ENCODE measurements around the gene SPTBN5.

SPTBN5 gene

DNA sequence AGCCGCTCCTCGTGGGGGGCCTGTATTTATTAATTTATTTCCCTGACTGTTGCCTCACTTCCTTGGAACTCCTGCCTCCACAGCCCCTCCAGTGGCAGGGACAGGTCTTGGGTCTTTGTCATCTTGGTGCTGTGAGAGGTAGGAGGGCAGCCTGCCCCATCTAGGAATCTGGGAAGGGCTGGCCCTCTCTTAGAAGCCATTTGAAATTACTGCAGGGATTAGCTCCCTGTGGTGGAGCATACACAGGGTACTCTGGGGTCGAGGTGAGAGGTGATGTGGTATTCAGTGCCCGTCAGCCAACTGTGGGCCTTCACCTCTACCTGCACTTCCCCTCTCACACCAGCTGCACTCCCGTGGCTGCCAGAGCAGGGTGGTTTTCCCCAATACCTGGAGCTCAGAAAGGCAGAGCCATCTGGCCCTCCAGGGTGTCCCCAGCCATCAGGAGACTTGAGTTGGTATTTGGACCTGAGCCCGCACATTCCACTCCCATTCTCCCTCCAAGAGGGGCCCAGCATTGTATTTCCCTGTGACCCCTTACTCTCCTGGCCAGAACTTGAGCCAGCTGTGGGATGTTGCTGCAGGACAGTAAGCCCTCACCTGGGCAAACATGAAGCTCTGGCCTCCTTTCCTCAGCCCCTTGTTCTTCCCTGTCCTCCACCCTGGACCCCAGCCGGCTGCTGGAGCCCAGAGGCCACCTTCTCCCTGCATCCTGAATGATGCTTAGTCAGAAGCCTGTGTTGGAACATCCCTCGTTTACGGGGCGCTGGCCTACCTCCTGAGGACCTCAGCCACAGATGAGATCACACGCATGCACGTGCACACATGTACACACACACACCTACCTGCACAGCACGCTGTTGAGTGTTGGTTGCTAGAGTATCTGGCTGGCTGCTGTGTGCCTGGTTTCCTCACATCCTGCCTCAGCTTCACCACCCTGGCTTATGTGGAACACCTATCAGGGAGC is 68.0 kb downstream of the SPTBN5 start:
- Histone ChIP-seq H3K36me3 (peaks cover 35% of the 10 kb centered on the region), H3K4me1 (ENCODE audit: control insufficient read depth in 1 of 2, insufficient read depth in 1 of 2, low read depth in 1 of 2, low read length in 1 of 2) (peaks cover 22 to 25% of the 10 kb centered on the region in 2 experiments), H3K27ac (no peak overlapping the region), H3K27me3 (peaks cover 13% of the 10 kb centered on the region), H3K9me3 (no peaks in the 10 kb centered on the region), H3K4me3 (ENCODE audit: low read depth in 1 of 2, low read length in 1 of 2) (no peak overlapping the region)
- TF ChIP-seq, protein P1, sequence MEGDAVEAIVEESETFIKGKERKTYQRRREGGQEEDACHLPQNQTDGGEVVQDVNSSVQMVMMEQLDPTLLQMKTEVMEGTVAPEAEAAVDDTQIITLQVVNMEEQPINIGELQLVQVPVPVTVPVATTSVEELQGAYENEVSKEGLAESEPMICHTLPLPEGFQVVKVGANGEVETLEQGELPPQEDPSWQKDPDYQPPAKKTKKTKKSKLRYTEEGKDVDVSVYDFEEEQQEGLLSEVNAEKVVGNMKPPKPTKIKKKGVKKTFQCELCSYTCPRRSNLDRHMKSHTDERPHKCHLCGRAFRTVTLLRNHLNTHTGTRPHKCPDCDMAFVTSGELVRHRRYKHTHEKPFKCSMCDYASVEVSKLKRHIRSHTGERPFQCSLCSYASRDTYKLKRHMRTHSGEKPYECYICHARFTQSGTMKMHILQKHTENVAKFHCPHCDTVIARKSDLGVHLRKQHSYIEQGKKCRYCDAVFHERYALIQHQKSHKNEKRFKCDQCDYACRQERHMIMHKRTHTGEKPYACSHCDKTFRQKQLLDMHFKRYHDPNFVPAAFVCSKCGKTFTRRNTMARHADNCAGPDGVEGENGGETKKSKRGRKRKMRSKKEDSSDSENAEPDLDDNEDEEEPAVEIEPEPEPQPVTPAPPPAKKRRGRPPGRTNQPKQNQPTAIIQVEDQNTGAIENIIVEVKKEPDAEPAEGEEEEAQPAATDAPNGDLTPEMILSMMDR (IDR thresholded peaks at IDR 0.05) = no peak

DNA sequence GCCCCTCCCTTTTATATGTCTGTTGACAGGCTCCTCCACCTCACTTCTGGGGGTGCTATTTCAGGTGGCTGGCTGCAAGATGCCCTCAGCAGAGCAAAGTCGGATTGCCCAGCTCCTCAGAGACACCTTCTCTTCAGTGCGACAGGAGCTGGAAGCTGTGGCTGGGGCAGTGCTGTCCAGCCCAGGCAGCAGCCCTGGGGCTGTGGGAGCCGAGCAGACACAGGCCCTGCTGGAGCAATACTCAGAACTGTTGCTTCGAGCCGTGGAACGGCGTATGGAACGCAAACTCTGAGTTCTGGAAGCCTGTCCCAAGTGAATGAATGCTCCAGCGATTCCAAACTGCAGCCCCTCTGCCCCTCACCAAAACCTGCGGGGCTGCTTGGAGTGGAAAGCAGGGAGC is 68.7 kb downstream of the SPTBN5 start:
- H3K27me3 ChIP-seq = peaks cover 13% of the 10 kb centered on the region
- H3K27ac ChIP-seq = no peak overlapping the region
- TF ChIP-seq, protein P1 (IDR thresholded peaks at IDR 0.05) = no peak
- peaks cover 22 to 25% of the 10 kb centered on the region in 2 experiments for H3K4me1 ChIP-seq (ENCODE audit: control insufficient read depth in 1 of 2, insufficient read depth in 1 of 2, low read depth in 1 of 2, low read length in 1 of 2)
- H3K36me3 ChIP-seq = peaks cover 42% of the 10 kb centered on the region
- no peak overlapping the region for H3K4me3 ChIP-seq (ENCODE audit: low read depth in 1 of 2, low read length in 1 of 2)
- H3K9me3 ChIP-seq = no peaks in the 10 kb centered on the region

DNA sequence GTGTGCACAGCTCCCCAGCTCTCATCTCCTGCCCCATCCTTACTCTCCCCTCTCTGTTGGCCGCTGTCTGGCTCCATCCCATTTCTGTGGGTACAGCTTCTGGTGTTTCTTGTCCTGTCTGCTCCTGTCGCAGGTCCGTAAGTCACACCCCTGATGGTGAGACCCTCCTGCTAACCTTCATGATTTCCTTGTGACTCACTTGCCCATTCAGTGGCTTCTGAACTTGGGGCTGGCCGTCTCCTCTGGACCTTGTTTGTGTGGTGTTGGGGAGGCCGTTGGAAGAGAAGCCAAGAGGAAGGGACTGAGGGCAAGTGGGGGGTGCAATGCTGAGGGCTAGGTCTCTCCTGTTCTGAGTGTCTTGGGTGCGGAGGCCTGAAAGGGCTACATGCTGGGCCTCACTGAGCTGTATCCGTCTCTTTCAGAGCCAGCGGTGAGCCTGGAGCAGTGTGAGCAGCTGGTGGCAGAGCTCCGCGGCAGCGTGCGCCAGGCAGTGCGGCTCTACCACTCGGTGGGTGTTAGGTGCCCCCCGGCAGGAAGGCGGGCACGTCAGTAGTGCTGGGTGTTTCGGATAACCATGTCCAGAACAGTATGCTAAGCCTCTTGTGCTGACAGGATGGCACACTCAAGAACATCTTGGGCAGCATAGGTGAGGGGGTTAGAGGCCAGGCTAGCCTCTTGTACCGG is 69.6 kb downstream of the SPTBN5 start:
- Histone ChIP-seq H3K27ac (no peak overlapping the region), H3K4me1 (ENCODE audit: control insufficient read depth in 1 of 2, insufficient read depth in 1 of 2, low read depth in 1 of 2, low read length in 1 of 2) (peaks cover 22 to 24% of the 10 kb centered on the region in 2 experiments), H3K4me3 (ENCODE audit: low read depth in 1 of 2, low read length in 1 of 2) (no peak overlapping the region), H3K27me3 (peaks cover 13% of the 10 kb centered on the region), H3K36me3 (peaks cover 49% of the 10 kb centered on the region), H3K9me3 (no peaks in the 10 kb centered on the region)
- TF ChIP-seq, protein P1 (IDR thresholded peaks at IDR 0.05) = no peak

DNA sequence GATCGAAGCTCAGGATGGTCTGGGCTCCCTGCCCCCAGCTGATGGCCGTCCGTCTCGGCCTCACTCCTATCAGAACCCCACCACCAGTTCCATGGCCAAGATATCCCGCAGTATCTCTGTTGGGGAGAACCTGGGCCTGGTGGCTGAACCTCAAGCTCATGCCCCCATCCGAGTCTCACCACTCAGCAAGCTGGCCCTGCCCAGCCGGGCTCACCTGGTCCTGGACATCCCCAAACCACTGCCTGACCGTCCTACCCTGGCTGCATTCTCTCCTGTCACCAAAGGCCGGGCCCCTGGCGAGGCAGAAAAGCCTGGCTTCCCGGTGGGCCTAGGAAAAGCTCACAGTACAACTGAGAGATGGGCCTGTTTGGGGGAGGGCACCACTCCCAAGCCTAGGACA is 70.4 kb downstream of the SPTBN5 start:
- Histone ChIP-seq H3K27me3 (peaks cover 13% of the 10 kb centered on the region), H3K4me3 (ENCODE audit: low read depth in 1 of 2, low read length in 1 of 2) (no peak overlapping the region), H3K36me3 (peaks cover 56% of the 10 kb centered on the region), H3K9me3 (no peaks in the 10 kb centered on the region), H3K4me1 (ENCODE audit: control insufficient read depth in 1 of 2, insufficient read depth in 1 of 2, low read depth in 1 of 2, low read length in 1 of 2) (peaks cover 15 to 17% of the 10 kb centered on the region in 2 experiments), H3K27ac (no peak overlapping the region)
- TF ChIP-seq, protein P1 (IDR thresholded peaks at IDR 0.05) = no peak

DNA sequence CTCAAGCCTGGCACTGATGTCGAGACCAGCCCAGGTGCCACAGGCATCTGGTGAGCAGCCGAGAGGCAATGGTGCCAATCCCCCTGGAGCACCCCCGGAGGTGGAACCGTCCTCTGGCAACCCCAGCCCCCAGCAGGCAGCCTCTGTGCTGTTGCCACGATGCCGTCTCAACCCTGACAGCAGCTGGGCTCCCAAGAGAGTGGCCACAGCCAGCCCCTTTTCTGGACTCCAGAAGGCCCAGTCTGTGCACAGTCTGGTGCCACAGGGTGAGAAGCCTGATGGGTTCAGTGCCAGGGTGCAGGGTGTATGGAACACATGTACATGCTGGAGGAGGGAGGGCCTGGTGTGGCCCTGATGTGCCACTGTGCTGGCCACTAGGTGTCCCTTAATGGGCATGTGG is 70.9 kb downstream of the SPTBN5 start:
- H3K27ac ChIP-seq = no peak overlapping the region
- peaks cover 13% of the 10 kb centered on the region for H3K27me3 ChIP-seq
- peaks cover 62% of the 10 kb centered on the region for H3K36me3 ChIP-seq
- H3K9me3 ChIP-seq = no peaks in the 10 kb centered on the region
- H3K4me3 ChIP-seq (ENCODE audit: low read depth in 1 of 2, low read length in 1 of 2) = no peak overlapping the region
- H3K4me1 ChIP-seq (ENCODE audit: control insufficient read depth in 1 of 2, insufficient read depth in 1 of 2, low read depth in 1 of 2, low read length in 1 of 2) = peaks cover 11 to 14% of the 10 kb centered on the region in 2 experiments
- TF ChIP-seq, protein P1 (IDR thresholded peaks at IDR 0.05) = no peak
